Common myeloid progenitor, CD34-positive (primary cell): Measurements from ENCODE around the gene ITPR2.
"Not testable (repeated sequence)": the region's sequence is repeated elsewhere in the genome, so short reads cannot be mapped to it uniquely, and the experiment has no call there.

ENCODE experiments used
- CTCF ChIA-PET: fragments of 350-600 bp; sonication (Branson Sonifier 250); formaldehyde crosslinking; loops from one replicate; lab custom pipeline; 2021; ENCODE audit warnings: antibody characterized with exemption; lab: Charles Lee
- POLR2A ChIA-PET: fragments of 350-600 bp; sonication (Branson Sonifier 250); formaldehyde crosslinking; loops from one replicate; lab custom pipeline; 2021; ENCODE audit warnings: antibody characterized with exemption; lab: Charles Lee
- DNase-seq, 3 donors: peaks; one replicate each; pipeline versions ENCODE4 v3.0.0 to v3.0.0-alpha.2; 2013
- H3K27ac ChIP-seq, 2 experiments: 1 replicate in 1 of 2; 2 replicates in 1 of 2; pipeline ENCODE4 v1.7.0; 2013; ENCODE audit warnings: inconsistent platforms in 2 of 2, low read length in 2 of 2, mild to moderate bottlenecking in 2 of 2, low read depth in 1 of 2, moderate library complexity in 1 of 2; ENCODE audit not compliant: severe bottlenecking in 2 of 2, insufficient read depth in 1 of 2, poor library complexity in 1 of 2
- H3K27me3 ChIP-seq, 5 experiments: replicated peaks in 2 of 5; 1 replicate in 3 of 5; 2 replicates in 2 of 5; pipeline versions ENCODE4 v1.6.1 to v1.7.0; 2013; ENCODE audit warnings: low read length in 4 of 5, mild to moderate bottlenecking in 2 of 5, moderate library complexity in 2 of 5, inconsistent platforms in 1 of 5; ENCODE audit not compliant: insufficient read depth in 5 of 5, control insufficient read depth in 4 of 5
- H3K36me3 ChIP-seq, 4 experiments: 1 replicate in 2 of 4; 2 replicates in 2 of 4; pipeline versions ENCODE4 v1.6.1 to v1.7.0; 2013; ENCODE audit warnings: low read length in 3 of 4, control low read depth in 1 of 4, mild to moderate bottlenecking in 1 of 4; ENCODE audit not compliant: control insufficient read depth in 4 of 4, insufficient read depth in 4 of 4
- H3K4me1 ChIP-seq, 4 experiments: 1 replicate in 3 of 4; 2 replicates in 1 of 4; pipeline versions ENCODE4 v1.6.1 to v1.7.1; 2013; ENCODE audit warnings: low read length in 3 of 4, mild to moderate bottlenecking in 3 of 4, control low read depth in 1 of 4, inconsistent platforms in 1 of 4, moderate library complexity in 1 of 4; ENCODE audit not compliant: control insufficient read depth in 4 of 4, insufficient read depth in 4 of 4; ENCODE audit errors: control extremely low read depth in 1 of 4
- H3K4me3 ChIP-seq, 7 experiments: 1 replicate in 4 of 7; 2 replicates in 3 of 7; pipeline versions ENCODE4 v1.5.1 to v1.7.0; 2013; ENCODE audit warnings: mild to moderate bottlenecking in 7 of 7, low read length in 6 of 7, moderate library complexity in 6 of 7, inconsistent platforms in 2 of 7, low read depth in 2 of 7, control low read depth in 1 of 7; ENCODE audit not compliant: insufficient read depth in 4 of 7, control insufficient read depth in 1 of 7; ENCODE audit errors: extremely low read depth in 1 of 7
- H3K9me3 ChIP-seq, 5 experiments: 1 replicate in 4 of 5; 2 replicates in 1 of 5; pipeline versions ENCODE4 v1.6.1 to v1.7.1; 2013; ENCODE audit warnings: low read length in 4 of 5, mild to moderate bottlenecking in 2 of 5, inconsistent platforms in 1 of 5, low read depth in 1 of 5, moderate library complexity in 1 of 5; ENCODE audit not compliant: control insufficient read depth in 4 of 5, insufficient read depth in 2 of 5; ENCODE audit errors: control extremely low read depth in 1 of 5
- WGBS: methylation state at CpG from one replicate; pipeline ENCODE4 v1.1.5; 2013; ENCODE audit not compliant: insufficient coverage; 5-methylcytosine and 5-hydroxymethylcytosine counted together

ITPR2 gene

DNA sequence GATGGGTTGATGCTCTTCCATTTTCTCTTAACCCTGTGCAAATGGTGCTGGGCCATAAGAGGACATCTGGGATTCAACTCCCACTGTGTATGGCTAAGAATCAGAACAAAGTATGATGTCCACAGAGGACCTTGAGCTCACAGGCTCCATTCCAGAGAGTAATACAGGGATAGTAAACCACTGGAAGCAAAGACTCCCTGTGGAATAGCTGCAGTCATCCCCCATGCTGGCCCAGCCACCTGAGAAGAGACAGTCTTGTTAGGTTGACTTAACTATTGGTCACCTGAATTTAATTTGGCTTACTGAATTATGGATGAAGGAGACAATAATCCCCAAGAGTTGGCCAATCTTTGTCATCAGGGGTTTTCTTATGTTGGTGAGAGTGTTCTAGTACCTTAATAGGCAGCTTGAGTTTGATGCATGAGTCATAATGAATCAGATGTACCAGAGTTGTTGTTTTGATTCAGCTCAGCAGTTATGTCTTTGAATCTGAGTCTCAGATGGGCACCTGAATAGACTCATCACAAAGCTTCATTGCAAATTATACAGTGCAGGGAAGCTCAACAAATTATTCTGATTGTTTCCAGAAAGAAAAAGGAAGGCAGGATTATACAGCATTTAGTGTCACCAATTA, 514.9 kb downstream of the ITPR2 start:
- Histone ChIP-seq H3K4me1 (peaks cover 0 to 3% (median 0%) of the 10 kb centered on the region in 4 experiments), H3K4me3 (no peak overlapping the region), H3K27me3 (no peaks in the 10 kb centered on the region), H3K27ac (no peak overlapping the region), H3K9me3 (peaks cover 0 to 13% (median 7%) of the 10 kb centered on the region in 5 experiments), H3K36me3 (no peaks in the 10 kb centered on the region)
- POLR2A ChIA-PET, result no interaction called here
- CTCF ChIA-PET, result interaction anchor here (0.6 to 1.6 kb wide), 2 partner anchors 13 to 142 kb away, joined by 4 read pairs; no protein-coding TSS in a partner anchor
- DNase-seq, result peak in 1 of 3 donors; percentile 20

DNA sequence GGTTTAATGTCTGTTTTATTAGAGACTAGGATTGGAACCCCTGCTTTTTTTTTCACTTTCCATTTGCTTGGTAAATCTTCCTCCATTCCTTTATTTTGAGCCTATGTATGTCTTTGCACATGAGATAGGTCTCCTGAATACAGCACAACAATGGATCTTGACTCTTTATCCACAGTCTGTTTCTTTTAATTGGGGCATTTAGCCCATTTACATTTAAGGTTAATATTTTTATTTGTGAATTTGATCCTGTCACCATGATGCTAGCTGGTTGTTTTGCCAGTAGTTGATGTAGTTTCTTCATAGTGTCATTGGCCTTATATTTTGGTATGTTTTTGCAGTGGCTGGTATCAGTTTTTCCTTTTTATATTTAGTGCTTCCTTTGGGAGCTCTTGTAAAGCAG, 518.9 kb downstream of the ITPR2 start:
- POLR2A ChIA-PET, H3K27me3 ChIP-seq, H3K27ac ChIP-seq, H3K4me3 ChIP-seq, H3K4me1 ChIP-seq, H3K36me3 ChIP-seq: not testable (repeated sequence)
- DNase-seq, result peak; percentile 5 to 44 (median 15)
- CTCF ChIA-PET, result interaction anchor here (0.9 kb wide), 1 partner anchor 195 kb away, joined by 3 read pairs; no protein-coding TSS in a partner anchor
- peaks cover 0 to 13% (median 7%) of the 10 kb centered on the region in 5 experiments for H3K9me3 ChIP-seq

DNA sequence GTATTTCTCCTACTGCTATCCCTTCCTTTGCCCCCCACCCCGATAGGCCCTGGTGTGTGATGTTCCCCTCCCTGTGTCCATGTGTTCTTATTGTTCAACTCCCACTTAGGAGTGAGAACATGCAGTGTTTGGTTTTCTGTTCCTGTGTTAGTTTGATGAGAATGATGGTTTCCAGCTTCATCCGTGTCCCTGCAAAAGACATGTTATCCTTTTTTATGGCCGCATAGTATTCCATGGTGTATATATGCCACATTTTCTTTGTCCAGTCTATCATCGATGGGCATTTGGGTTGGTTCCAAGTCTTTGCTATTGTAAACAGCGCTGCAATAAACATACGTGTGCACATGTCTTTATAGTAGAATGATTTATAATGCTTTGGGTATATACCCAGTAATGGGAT, 522.5 kb downstream of the ITPR2 start:
- H3K4me1 ChIP-seq, H3K4me3 ChIP-seq, H3K36me3 ChIP-seq, DNase-seq, POLR2A ChIA-PET, H3K27ac ChIP-seq, H3K27me3 ChIP-seq, CTCF ChIA-PET: not testable (repeated sequence)
- H3K9me3 ChIP-seq, result peaks cover 0 to 18% (median 2%) of the 10 kb centered on the region in 5 experiments
- WGBS, result 100% methylated on average over 5 of the region's 6 CpGs

DNA sequence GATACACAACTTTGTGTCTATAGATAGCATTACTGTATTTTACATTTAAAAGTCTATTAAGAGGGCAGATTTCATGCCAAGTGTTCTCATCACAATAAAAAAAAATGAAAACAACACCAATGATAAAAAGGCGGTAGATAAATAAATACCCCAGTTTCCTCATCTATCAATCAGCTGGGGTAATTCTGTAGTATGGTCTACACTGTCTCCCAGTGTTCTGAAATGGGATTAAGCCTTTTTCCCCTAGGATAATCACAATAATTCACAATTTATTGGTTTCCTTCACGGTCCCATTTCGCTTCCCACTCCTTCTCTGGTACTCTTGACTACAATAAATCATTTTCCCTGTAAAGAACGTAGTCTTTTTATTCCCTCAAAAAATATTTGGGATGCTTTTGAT, 523.4 kb downstream of the ITPR2 start:
- WGBS, result 83% methylated on average over 1 of the region's 4 CpGs
- Histone ChIP-seq H3K27me3 (no peaks in the 10 kb centered on the region), H3K27ac (no peak overlapping the region), H3K4me3 (no peak overlapping the region), H3K36me3 (no peaks in the 10 kb centered on the region), H3K4me1 (no peaks in the 10 kb centered on the region), H3K9me3 (peaks cover 0 to 14% (median 2%) of the 10 kb centered on the region in 5 experiments)
- ChIA-PET CTCF (interaction anchor here (1.4 kb wide), 1 partner anchor 9 kb away, joined by 3 read pairs; no protein-coding TSS in a partner anchor), POLR2A (no interaction called here)
- no peak for DNase-seq

DNA sequence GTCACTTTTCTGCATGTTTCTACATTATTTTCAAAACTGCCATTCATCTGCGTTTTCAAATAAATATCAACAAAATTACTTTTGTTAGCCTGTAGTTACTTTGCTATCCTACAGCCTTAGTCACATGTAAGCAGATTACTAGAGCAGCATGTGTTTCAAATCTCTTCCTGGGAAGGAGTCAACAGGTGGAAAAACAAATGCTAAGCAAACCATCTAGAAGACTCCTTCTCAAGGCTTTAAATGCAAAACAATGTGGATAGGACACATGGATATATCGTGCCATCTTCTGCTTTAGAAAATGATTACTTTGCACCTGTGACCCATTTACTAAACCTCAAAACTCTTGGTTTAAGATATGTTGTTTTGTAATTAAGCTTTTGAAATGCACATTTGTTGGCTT, 528.7 kb downstream of the ITPR2 start:
- Histone ChIP-seq H3K27ac (no peak overlapping the region), H3K27me3 (no peaks in the 10 kb centered on the region), H3K4me1 (peaks cover 0 to 4% (median 3%) of the 10 kb centered on the region in 4 experiments), H3K4me3 (no peak overlapping the region), H3K36me3 (no peaks in the 10 kb centered on the region), H3K9me3 (peaks cover 0 to 10% (median 0%) of the 10 kb centered on the region in 5 experiments)
- CTCF ChIA-PET, result interaction anchor here (1.0 kb wide), 1 partner anchor 12 kb away, joined by 4 read pairs; no protein-coding TSS in a partner anchor
- no peak for DNase-seq
- POLR2A ChIA-PET, result no interaction called here
- WGBS, result 90% methylated on average over 1 of the region's 2 CpGs

DNA sequence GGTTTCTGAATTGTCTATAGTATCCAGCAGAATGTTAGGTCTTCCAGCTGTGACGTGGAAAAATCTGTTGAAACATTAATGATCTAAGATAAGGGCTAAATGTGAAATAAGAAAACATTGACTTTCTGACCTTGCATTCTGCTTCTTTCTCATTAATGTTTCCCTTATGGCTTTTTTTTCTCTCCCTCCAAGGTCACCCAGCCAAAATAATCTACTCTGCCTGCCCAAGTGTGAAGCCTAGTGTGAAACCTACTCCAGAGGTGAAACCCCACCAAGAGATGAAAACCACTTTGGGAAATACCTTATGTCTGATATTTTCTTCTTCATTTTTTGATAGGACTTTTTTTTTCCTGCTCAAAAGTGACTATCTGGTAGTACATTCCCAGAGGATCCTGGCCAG, 529.6 kb downstream of the ITPR2 start:
- H3K27me3 ChIP-seq, result no peaks in the 10 kb centered on the region
- no peak overlapping the region for H3K27ac ChIP-seq
- ChIA-PET POLR2A (no interaction called here), CTCF (no interaction called here)
- H3K36me3 ChIP-seq, result no peaks in the 10 kb centered on the region
- H3K4me1 ChIP-seq, result peaks cover 2 to 11% (median 10%) of the 10 kb centered on the region in 4 experiments
- peaks cover 0 to 10% (median 0%) of the 10 kb centered on the region in 5 experiments for H3K9me3 ChIP-seq
- DNase-seq, result no peak
- WGBS, result no CpG with 5 or more reads among the region's 1 CpG
- H3K4me3 ChIP-seq, result no peak overlapping the region

DNA sequence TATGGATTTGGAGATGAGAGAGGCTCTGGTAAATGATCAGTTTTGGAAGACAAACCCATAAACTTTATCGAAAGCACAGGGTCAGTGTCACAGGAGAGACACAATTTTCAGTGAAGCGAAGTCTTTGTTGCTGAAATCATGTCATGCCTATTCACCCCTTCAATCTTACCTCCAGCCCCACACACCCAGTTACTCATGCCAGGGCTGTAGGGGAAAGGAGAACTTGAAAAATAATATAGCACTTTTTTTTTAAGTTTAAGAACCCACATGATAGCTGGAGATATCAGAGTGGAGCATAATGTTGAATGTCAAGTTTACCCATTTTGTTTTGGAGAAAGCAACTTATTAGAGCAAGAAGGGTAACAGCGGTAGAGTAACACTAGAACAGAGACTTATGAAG, 530.2 kb downstream of the ITPR2 start:
- CTCF ChIA-PET, result interaction anchor here (0.6 kb wide), 1 partner anchor 98 kb away, joined by 3 read pairs; no protein-coding TSS in a partner anchor
- DNase-seq, result no peak
- 100% methylated on average over 1 of the region's 3 CpGs for WGBS
- no peaks in the 10 kb centered on the region for H3K36me3 ChIP-seq
- peaks cover 0 to 10% (median 0%) of the 10 kb centered on the region in 5 experiments for H3K9me3 ChIP-seq
- H3K27me3 ChIP-seq, result no peaks in the 10 kb centered on the region
- H3K27ac ChIP-seq, result no peak overlapping the region
- POLR2A ChIA-PET, result no interaction called here
- H3K4me3 ChIP-seq, result no peak overlapping the region
- peaks cover 2 to 15% (median 13%) of the 10 kb centered on the region in 4 experiments for H3K4me1 ChIP-seq
